ENCODE data around the gene NOS1. TPM values are rescaled to one million over a fixed set of nuclear protein-coding genes. Genes with fewer than 3 reads are reported as not detected.
A peak's percentile ranks its signal among the peaks of the same experiment; 100 is the strongest.

NOS1 gene
- total and polyA plus RNA-seq, 12 donors: 0.01 to 2.8 (median 0.45) TPM; not detected in 1

- no peaks in the 10 kb centered on the region for H3K9me3 ChIP-seq
- no peak for TF ChIP-seq CTCF (IDR thresholded peaks at IDR 0.05)
- intact Hi-C loops (cut with DNase I): no loop called here
- ATAC-seq (peak in 1 of 8 donors; percentile 59), DNase-seq (no peak)
- peaks cover 0 to 9% (median 0%) of the 10 kb centered on the region in 9 donors for H3K4me1 ChIP-seq
- no peak overlapping the region for H3K4me3 ChIP-seq
- 83 to 86% methylated on average over 4 of the region's 4 CpGs for WGBS, 2 donors
- H3K27ac ChIP-seq: no peak overlapping the region
- peaks cover 3 to 100% (median 75%) of the 10 kb centered on the region in 9 donors for H3K36me3 ChIP-seq
- no peaks in the 10 kb centered on the region for H3K27me3 ChIP-seq
Measured at GRCh38 chr12:117166107-117166506, 195.3 kb downstream of the NOS1 start.

- Histone ChIP-seq H3K9me3 (no peaks in the 10 kb centered on the region), H3K27ac (no peak overlapping the region), H3K4me1 (peaks cover 0 to 9% (median 0%) of the 10 kb centered on the region in 9 donors), H3K4me3 (no peak overlapping the region), H3K36me3 (peaks cover 0 to 100% (median 72%) of the 10 kb centered on the region in 9 donors), H3K27me3 (no peaks in the 10 kb centered on the region)
- intact Hi-C loops (cut with DNase I): no loop called here
- no peak for TF ChIP-seq CTCF (IDR thresholded peaks at IDR 0.05)
- ATAC-seq: no peak
- DNase-seq: no peak
- WGBS, 2 donors: 83 to 85% methylated on average over 5 of the region's 5 CpGs
Measured at GRCh38 chr12:117165342-117165741, 196.1 kb downstream of the NOS1 start.

- no peaks in the 10 kb centered on the region for H3K27me3 ChIP-seq
- no peak overlapping the region for H3K27ac ChIP-seq
- peaks cover 0 to 100% (median 85%) of the 10 kb centered on the region in 9 donors for H3K36me3 ChIP-seq
- ATAC-seq (no peak), DNase-seq (no peak)
- H3K4me3 ChIP-seq: no peak overlapping the region
- H3K4me1 ChIP-seq: peaks cover 0 to 9% (median 0%) of the 10 kb centered on the region in 9 donors
- 71 to 82% methylated on average over 7 of the region's 7 CpGs for WGBS, 2 donors
- intact Hi-C loops (cut with DNase I): no loop called here
- no peaks in the 10 kb centered on the region for H3K9me3 ChIP-seq
- no peak for TF ChIP-seq CTCF (IDR thresholded peaks at IDR 0.05)
Measured at GRCh38 chr12:117162633-117163032, 198.8 kb downstream of the NOS1 start.

GRCh38 chr12:117162167-117162539 is 199.3 kb downstream of the NOS1 start:
- H3K9me3 ChIP-seq: no peaks in the 10 kb centered on the region
- ATAC-seq: no peak
- H3K4me1 ChIP-seq: peaks cover 0 to 9% (median 0%) of the 10 kb centered on the region in 9 donors
- DNase-seq: no peak
- H3K4me3 ChIP-seq: no peak overlapping the region
- no peak overlapping the region for H3K27ac ChIP-seq
- WGBS, 2 donors: 91 to 96% methylated on average over 8 of the region's 8 CpGs
- H3K36me3 ChIP-seq: peaks cover 0 to 100% (median 88%) of the 10 kb centered on the region in 9 donors
- no peaks in the 10 kb centered on the region for H3K27me3 ChIP-seq
- no peak for TF ChIP-seq CTCF (IDR thresholded peaks at IDR 0.05)
- intact Hi-C loops (cut with DNase I): no loop called here
